AG04450 (cell line): ENCODE measurements around the gene FCHSD1. TPM values are rescaled to one million over a fixed set of nuclear protein-coding genes. Genes with fewer than 3 reads are reported as not detected.
A peak's percentile ranks its signal among the peaks of the same experiment; 100 is the strongest.

Source experiments
- CTCF ChIA-PET: fragments of 300-600, 350-600 bp; formaldehyde crosslinking; extraction: SDS; loops from one replicate; lab custom pipeline; 2022; ENCODE audit warnings: antibody characterized with exemption, inconsistent platforms; lab: Charles Lee
- POLR2A ChIA-PET: fragments of 350-600 bp; formaldehyde crosslinking; extraction: SDS; loops from one replicate; lab custom pipeline; 2021; ENCODE audit warnings: antibody characterized with exemption, inconsistent platforms; lab: Yijun Ruan, JAX
- DNase-seq: peaks from one replicate; pipeline ENCODE4 v3.0.0-alpha.2; 2011; ENCODE audit warnings: low read depth, low spot score
- H3K27ac ChIP-seq: one replicate; pipeline ENCODE4 v1.5.1; 2012; ENCODE audit warnings: low read depth, low read length, control low read depth
- H3K27me3 ChIP-seq: one replicate; pipeline ENCODE4 v1.6.0; 2012; ENCODE audit warnings: low read length; ENCODE audit not compliant: control insufficient read depth, insufficient read depth
- H3K4me3 ChIP-seq: 2 replicates; pipeline ENCODE4 v1.5.1; 2011; ENCODE audit warnings: mild to moderate bottlenecking, low read depth, low read length, control low read depth
- H3K9me3 ChIP-seq: 2 replicates; pipeline ENCODE4 v1.5.1; 2012; ENCODE audit warnings: low read length; ENCODE audit not compliant: control insufficient read depth, insufficient read depth
- CTCF ChIP-seq: IDR thresholded peaks from 2 replicates; pipeline ENCODE4 v1.5.1; 2011; ENCODE audit warnings: low read depth, low read length, control low read depth, inconsistent platforms
- polyA plus RNA-seq: library from polyadenylated mRNA; depleted of rRNA; stranded (reverse); fragments of >200 nt; gene quantifications from 2 replicates; pipeline ENCODE4 v1.2.3, GENCODE V29; 2011

Gene FCHSD1
- polyA plus RNA-seq, 1 experiment: 28.1 TPM

GRCh38 chr5:141637767-141638419, 13.3 kb downstream of the FCHSD1 start:
- TF ChIP-seq CTCF: peak; percentile 36
- no peak overlapping the region for H3K27ac ChIP-seq
- no peaks in the 10 kb centered on the region; the same call in 1 of the 2 replicates for H3K9me3 ChIP-seq
- ChIA-PET CTCF (interaction anchor here (1.4 to 11.5 kb wide), 5 partner anchors 18 to 323 kb away, joined by 4 to 175 read pairs (median 6); partner anchors contain the start of gene DIAPH1), POLR2A (interaction anchor here (1.4 to 3.1 kb wide), 4 partner anchors 14 to 29 kb away, joined by 3 to 28 read pairs (median 13); partner anchors contain the start of genes DIAPH1 and FCHSD1)
- DNase-seq: no peak
- H3K4me3 ChIP-seq: peak overlapping the region; percentile 77
- no peaks in the 10 kb centered on the region for H3K27me3 ChIP-seq

- no peak for DNase-seq
- ChIA-PET POLR2A (interaction anchor here (0.5 to 3.1 kb wide), 10 partner anchors 14 to 332 kb away, joined by 3 to 28 read pairs (median 4); partner anchors contain the start of genes DIAPH1, FCHSD1 and RNF14), CTCF (interaction anchor here (1.2 to 11.5 kb wide), 8 partner anchors 17 to 324 kb away, joined by 3 to 175 read pairs (median 4); partner anchors contain the start of gene DIAPH1)
- H3K4me3 ChIP-seq: peak overlapping the region; percentile 77
- H3K27me3 ChIP-seq: no peaks in the 10 kb centered on the region
- no peaks in the 10 kb centered on the region; the same call in 1 of the 2 replicates for H3K9me3 ChIP-seq
- no peak overlapping the region for H3K27ac ChIP-seq
- TF ChIP-seq CTCF: no peak
Observed at GRCh38 chr5:141637123-141637766, 14.0 kb downstream of the FCHSD1 start.

DNA sequence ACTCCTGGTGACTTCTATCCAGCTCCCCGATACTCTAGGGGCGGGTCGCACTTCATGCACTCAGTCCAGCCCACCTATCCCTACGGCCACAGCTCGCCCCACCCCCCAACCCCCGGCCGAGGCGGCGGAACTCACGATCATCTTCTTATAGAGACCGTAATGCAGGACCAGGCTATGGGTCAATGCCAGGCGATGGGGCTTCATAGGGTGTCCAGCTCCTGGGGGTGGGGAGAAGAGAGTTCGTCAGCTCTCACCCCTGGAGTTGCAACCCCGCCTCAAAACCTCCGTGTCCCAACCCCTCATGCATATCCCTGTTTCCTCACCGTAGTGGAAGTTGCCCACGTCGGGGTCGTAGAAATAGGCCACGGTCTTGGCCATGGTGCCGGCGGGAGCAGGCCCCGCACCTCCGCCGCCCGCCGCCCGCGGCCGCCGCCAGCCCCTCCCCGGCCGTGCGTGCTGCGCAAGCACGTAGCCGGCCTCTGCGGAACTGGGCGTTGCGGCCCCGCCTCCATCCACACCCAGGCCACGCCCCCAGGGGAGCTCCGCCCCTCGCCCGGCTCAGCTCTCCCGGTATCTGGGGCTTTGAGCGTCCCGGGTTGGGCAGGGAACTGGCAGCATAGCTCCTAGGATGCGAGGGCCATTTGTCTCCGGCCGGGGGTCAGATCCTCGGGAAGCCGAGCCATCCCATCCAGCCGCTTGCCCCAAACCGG, 14.7 kb downstream of the FCHSD1 start, which contains the start of the genes HDAC3 and RELL2:
Gene HDAC3 (minus strand): TSS at position 437 of the 710 bp plus-strand sequence. CDS start 59 bp downstream, at position 378.
Gene RELL2 (plus strand): TSS at position 585 of the 710 bp plus-strand sequence. CDS start 1,229 bp downstream, outside the sequence.
- Histone ChIP-seq H3K9me3 (no peaks in the 10 kb centered on the region; the same call in 1 of the 2 replicates), H3K4me3 (peak within 1 kb of the TSS; percentile 77), H3K27ac (no peak within 1 kb of the TSS), H3K27me3 (no peaks in the 10 kb centered on the region)
- POLR2A ChIA-PET: interaction anchor here (0.5 to 3.1 kb wide), 12 partner anchors 15 to 332 kb away, joined by 3 to 28 read pairs (median 4); partner anchors contain the start of genes DIAPH1, FCHSD1 and RNF14
- CTCF ChIA-PET: interaction anchor here (0.5 to 11.5 kb wide), 10 partner anchors 17 to 1806 kb away, joined by 3 to 175 read pairs (median 4); partner anchors contain the start of gene DIAPH1
- DNase-seq: peak; percentile 57
- no peak for TF ChIP-seq CTCF

DNA sequence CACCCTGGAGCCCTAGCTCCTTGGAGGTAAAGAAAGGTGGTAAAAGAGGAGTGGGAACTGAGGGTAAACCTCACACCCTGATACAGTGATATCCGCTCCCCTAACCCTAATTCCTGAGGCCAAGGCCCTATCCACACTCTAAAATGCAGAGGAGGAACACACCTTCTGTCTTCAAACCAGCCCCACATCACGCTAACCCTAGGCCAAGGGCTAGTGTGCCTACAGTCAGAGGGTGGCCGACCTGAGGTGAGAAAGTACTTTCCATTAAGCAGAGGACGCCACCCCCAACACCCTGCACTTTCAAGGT, 15.2 kb downstream of the FCHSD1 start:
- Histone ChIP-seq H3K27me3 (no peaks in the 10 kb centered on the region), H3K27ac (no peak overlapping the region), H3K4me3 (peak overlapping the region; percentile 77), H3K9me3 (no peaks in the 10 kb centered on the region; the same call in 1 of the 2 replicates)
- no peak for DNase-seq
- CTCF ChIA-PET: interaction anchor here (0.5 to 11.5 kb wide), 9 partner anchors 16 to 1805 kb away, joined by 3 to 175 read pairs (median 5); partner anchors contain the start of gene DIAPH1
- no peak for TF ChIP-seq CTCF
- POLR2A ChIA-PET: interaction anchor here (0.6 to 3.1 kb wide), 9 partner anchors 15 to 333 kb away, joined by 3 to 28 read pairs (median 4); partner anchors contain the start of genes DIAPH1, FCHSD1 and RNF14
